SK-N-MC (cell line): ENCODE measurements around the gene CHM.

Experiments
- EZH2 ChIP-seq: fragments of 200-600 bp; sonication (generic); IDR thresholded peaks from one replicate; pipeline ENCODE4 v1.6.1; 2017; ENCODE audit warnings: antibody characterized with exemption
- POLR2AphosphoS5 ChIP-seq: IDR thresholded peaks from 2 replicates; pipeline ENCODE4 v1.6.1; 2012; ENCODE audit warnings: mild to moderate bottlenecking, low read depth, low read length, borderline replicate concordance

GRCh38 chrX:85859426-85859825 is 187.9 kb downstream of the CHM start:
- TF ChIP-seq POLR2AphosphoS5 = no peak
- no peak for TF ChIP-seq EZH2
